Hepatocyte (in vitro differentiated cells): ENCODE measurements around the gene SYNPO2. TPM values are rescaled to one million over a fixed set of nuclear protein-coding genes. Genes with fewer than 3 reads are reported as not detected.
"Not testable (repeated sequence)": the region's sequence is repeated elsewhere in the genome, so short reads cannot be mapped to it uniquely, and the experiment has no call there.

Experiments used
- DNase-seq: peaks from one replicate; pipeline ENCODE4 v3.0.0-alpha.2; 2016; ENCODE audit warnings: low spot score
- H2AFZ ChIP-seq: fragments of 200-600 bp; sonication (generic); 2 replicates; pipeline ENCODE4 v1.6.0; 2016; ENCODE audit warnings: antibody characterized with exemption, mild to moderate bottlenecking
- H3K27ac ChIP-seq: fragments of 200-600 bp; sonication (generic); 2 replicates; pipeline ENCODE4 v1.5.1; 2016; ENCODE audit warnings: mild to moderate bottlenecking
- H3K27me3 ChIP-seq: fragments of 200-600 bp; sonication (generic); 2 replicates; pipeline ENCODE4 v1.6.1; 2016
- H3K36me3 ChIP-seq: fragments of 200-600 bp; sonication (generic); replicated peaks from 2 replicates; pipeline ENCODE4 v1.5.1; 2016; ENCODE audit warnings: low read depth; ENCODE audit not compliant: insufficient read depth
- H3K4me1 ChIP-seq: fragments of 200-600 bp; sonication (generic); 2 replicates; pipeline ENCODE4 v1.5.1; 2016; ENCODE audit warnings: mild to moderate bottlenecking, moderate library complexity; ENCODE audit not compliant: insufficient read depth
- H3K4me2 ChIP-seq: fragments of 200-600 bp; sonication (generic); 2 replicates; pipeline ENCODE4 v1.6.0; 2016
- H3K4me3 ChIP-seq: fragments of 200-600 bp; sonication (generic); 2 replicates; pipeline ENCODE4 v1.5.1; 2016; ENCODE audit warnings: mild to moderate bottlenecking
- H3K79me2 ChIP-seq: fragments of 200-600 bp; sonication (generic); 2 replicates; pipeline ENCODE4 v1.6.0; 2017; ENCODE audit warnings: mild to moderate bottlenecking
- H3K9me2 ChIP-seq: fragments of 200-600 bp; sonication (generic); replicated peaks from 2 replicates; pipeline ENCODE4 v1.6.0; 2017; ENCODE audit warnings: mild to moderate bottlenecking; ENCODE audit not compliant: insufficient read depth
- H3K9me3 ChIP-seq: fragments of 200-600 bp; sonication (generic); 2 replicates; pipeline ENCODE4 v1.5.1; 2016; ENCODE audit warnings: low read depth, mild to moderate bottlenecking
- H4K20me1 ChIP-seq: fragments of 200-600 bp; sonication (generic); 2 replicates; pipeline ENCODE4 v1.6.0; 2016; ENCODE audit warnings: mild to moderate bottlenecking; ENCODE audit not compliant: insufficient read depth, poor library complexity, severe bottlenecking
- EZH2 ChIP-seq: fragments of 200-600 bp; sonication (generic); IDR thresholded peaks from 2 replicates; pipeline ENCODE4 v1.6.1; 2016; ENCODE audit warnings: antibody characterized with exemption, mild to moderate bottlenecking, borderline replicate concordance
- EZH2phosphoT487 ChIP-seq: fragments of 200-600 bp; sonication (generic); IDR thresholded peaks from one replicate; pipeline ENCODE4 v1.6.1; 2018; ENCODE audit warnings: antibody characterized with exemption, mild to moderate bottlenecking, low read depth, moderate library complexity; ENCODE audit not compliant: unreplicated experiment, severe bottlenecking
- WGBS: methylation state at CpG from one replicate; pipeline ENCODE4 v1.1.6; 2016; ENCODE audit warnings: low lambda C conversion rate; ENCODE audit errors: missing lambda C conversion rate; 5-methylcytosine and 5-hydroxymethylcytosine counted together
- polyA plus RNA-seq: library from polyadenylated mRNA; unstranded; fragments of >200 nt; fragmentation: Nextera tagmentation; extraction: Ambion mirVana; gene quantifications from 2 replicates; pipeline ENCODE4 v1.2.1, GENCODE V29; 2016
- total RNA-seq: library from RNA; depleted of rRNA; stranded (reverse); fragments of >200 nt; gene quantifications from 2 replicates; pipeline ENCODE4 v1.2.3, GENCODE V29; 2014
- TF ChIP-seq, protein P1 (sequence below): fragments of 200-600 bp; sonication (generic); IDR thresholded peaks from 2 replicates; pipeline ENCODE4 v1.5.1; 2016; ENCODE audit warnings: antibody characterized with exemption, mild to moderate bottlenecking; ENCODE audit not compliant: poor library complexity

The SYNPO2 gene
- total and polyA plus RNA-seq, 2 experiments from 2014 or later: 3.5 to 12.6 TPM

DNA sequence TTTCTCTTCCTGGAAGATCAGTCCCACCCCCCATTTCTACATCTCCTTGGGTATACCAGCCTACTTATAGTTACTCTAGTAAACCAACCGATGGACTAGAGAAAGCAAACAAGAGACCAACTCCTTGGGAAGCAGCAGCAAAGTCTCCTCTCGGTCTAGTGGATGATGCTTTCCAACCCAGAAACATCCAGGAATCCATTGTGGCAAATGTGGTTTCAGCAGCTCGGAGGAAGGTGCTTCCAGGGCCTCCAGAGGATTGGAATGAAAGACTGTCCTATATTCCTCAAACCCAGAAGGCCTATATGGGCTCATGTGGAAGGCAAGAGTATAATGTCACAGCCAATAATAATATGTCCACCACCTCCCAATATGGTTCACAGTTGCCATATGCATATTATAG lies 168.8 kb downstream of the SYNPO2 start:
- H3K9me3 ChIP-seq: no peaks in the 10 kb centered on the region
- no peaks in the 10 kb centered on the region for H3K36me3 ChIP-seq
- H3K9me2 ChIP-seq: no peaks in the 10 kb centered on the region
- no peaks in the 10 kb centered on the region for H4K20me1 ChIP-seq
- H3K79me2 ChIP-seq: no peaks in the 10 kb centered on the region
- no peak overlapping the region for H3K27ac ChIP-seq
- no peaks in the 10 kb centered on the region for H3K4me1 ChIP-seq
- H3K4me2 ChIP-seq: no peak overlapping the region
- no peak overlapping the region for H3K4me3 ChIP-seq
- DNase-seq: no peak
- TF ChIP-seq EZH2phosphoT487 (no peak), EZH2 (no peak)
- TF ChIP-seq, protein P1, sequence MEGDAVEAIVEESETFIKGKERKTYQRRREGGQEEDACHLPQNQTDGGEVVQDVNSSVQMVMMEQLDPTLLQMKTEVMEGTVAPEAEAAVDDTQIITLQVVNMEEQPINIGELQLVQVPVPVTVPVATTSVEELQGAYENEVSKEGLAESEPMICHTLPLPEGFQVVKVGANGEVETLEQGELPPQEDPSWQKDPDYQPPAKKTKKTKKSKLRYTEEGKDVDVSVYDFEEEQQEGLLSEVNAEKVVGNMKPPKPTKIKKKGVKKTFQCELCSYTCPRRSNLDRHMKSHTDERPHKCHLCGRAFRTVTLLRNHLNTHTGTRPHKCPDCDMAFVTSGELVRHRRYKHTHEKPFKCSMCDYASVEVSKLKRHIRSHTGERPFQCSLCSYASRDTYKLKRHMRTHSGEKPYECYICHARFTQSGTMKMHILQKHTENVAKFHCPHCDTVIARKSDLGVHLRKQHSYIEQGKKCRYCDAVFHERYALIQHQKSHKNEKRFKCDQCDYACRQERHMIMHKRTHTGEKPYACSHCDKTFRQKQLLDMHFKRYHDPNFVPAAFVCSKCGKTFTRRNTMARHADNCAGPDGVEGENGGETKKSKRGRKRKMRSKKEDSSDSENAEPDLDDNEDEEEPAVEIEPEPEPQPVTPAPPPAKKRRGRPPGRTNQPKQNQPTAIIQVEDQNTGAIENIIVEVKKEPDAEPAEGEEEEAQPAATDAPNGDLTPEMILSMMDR: no peak
- no peaks in the 10 kb centered on the region for H3K27me3 ChIP-seq
- 91% methylated on average over 3 of the region's 3 CpGs for WGBS
- no peak overlapping the region for H2AFZ ChIP-seq

DNA sequence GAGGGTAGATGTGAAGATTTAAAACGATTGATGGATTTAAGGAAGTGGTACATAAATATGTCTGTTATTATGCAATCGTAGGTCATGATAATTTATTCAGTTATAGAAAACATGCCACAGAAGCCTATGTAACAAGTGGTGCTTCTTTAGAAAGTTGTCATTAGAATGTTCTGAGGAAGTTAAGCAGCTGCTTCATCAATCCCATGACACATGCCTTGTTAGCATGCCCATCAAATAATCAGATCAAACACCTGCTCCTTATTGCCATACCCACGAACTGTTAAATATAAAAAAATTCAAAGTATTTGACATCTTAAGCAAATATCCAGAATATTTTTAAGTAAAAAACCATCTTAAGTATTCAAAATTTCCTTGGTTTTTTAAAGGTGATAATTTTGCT lies 170.6 kb downstream of the SYNPO2 start:
- Histone ChIP-seq H3K79me2 (no peaks in the 10 kb centered on the region), H3K27ac (no peak overlapping the region), H3K4me3 (no peak overlapping the region), H3K36me3 (no peaks in the 10 kb centered on the region), H2AFZ (no peak overlapping the region), H3K9me2 (no peaks in the 10 kb centered on the region), H3K4me1 (no peaks in the 10 kb centered on the region), H3K9me3 (no peaks in the 10 kb centered on the region), H4K20me1 (no peaks in the 10 kb centered on the region), H3K27me3 (no peaks in the 10 kb centered on the region), H3K4me2 (no peak overlapping the region)
- WGBS: 86% methylated on average over 3 of the region's 3 CpGs
- no peak for DNase-seq
- TF ChIP-seq, protein P1: no peak
- TF ChIP-seq EZH2 (no peak), EZH2phosphoT487 (no peak)

DNA sequence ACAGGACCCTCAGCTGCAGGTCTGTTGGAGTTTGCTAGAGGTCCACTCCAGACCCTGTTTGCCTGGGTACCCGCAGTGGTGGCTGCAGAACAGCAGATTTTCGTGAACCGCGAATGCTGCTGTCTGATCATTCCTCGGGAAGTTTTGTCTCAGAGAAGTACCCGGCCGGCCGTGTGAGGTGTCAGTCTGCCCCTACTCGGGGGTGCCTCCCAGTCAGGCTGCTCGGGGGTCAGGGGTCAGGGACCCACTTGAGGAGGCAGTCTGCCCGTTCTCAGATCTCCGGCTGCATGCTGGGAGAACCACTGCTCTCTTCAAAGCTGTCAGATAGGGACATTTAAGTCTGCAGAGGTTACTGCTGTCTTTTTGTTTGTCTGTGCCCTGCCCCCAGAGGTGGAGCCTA lies 178.5 kb downstream of the SYNPO2 start:
- WGBS: 59% methylated on average over 5 of the region's 12 CpGs
- not testable (repeated sequence) for H2AFZ ChIP-seq, H3K4me3 ChIP-seq, H3K79me2 ChIP-seq, H3K27me3 ChIP-seq, H3K4me2 ChIP-seq, H3K9me3 ChIP-seq, H3K27ac ChIP-seq, H3K36me3 ChIP-seq, H3K9me2 ChIP-seq, H4K20me1 ChIP-seq, DNase-seq
- peaks cover 16% of the 10 kb centered on the region for H3K4me1 ChIP-seq

DNA sequence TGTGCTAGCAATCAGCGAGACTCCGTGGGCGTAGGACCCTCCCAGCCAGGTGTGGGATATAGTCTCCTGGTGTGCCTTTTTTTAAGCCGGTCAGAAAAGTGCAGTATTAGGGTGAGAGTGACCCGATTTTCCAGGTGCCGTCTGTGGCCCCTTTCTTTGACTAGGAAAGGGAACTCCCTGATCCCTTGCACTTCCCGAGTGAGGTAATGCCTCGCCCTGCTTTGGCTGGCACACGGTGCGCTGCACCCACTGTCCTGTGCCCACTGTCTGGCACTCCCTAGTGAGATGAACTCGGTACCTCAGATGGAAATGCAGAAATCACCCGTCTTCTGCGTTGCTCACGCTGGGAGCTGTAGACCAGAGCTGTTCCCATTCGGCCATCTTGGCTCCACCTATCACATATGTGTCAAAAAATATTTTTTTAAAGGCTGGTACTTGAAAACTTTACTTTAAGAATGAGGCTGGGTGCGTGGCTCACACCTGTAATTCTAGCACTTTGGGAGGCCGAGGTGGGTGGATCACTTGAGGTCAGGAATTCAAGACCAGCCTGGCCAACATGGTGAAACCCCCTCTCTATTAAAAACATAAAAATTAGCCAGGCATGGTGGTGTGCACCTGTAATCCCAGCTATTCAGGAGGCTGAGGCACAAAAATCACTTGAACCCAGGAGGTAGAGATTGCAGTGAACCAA lies 179.2 kb downstream of the SYNPO2 start:
- not testable (repeated sequence) for DNase-seq, H3K27me3 ChIP-seq, H3K79me2 ChIP-seq, H3K9me3 ChIP-seq, H3K9me2 ChIP-seq, H3K36me3 ChIP-seq, H3K4me3 ChIP-seq, H4K20me1 ChIP-seq
- Histone ChIP-seq H3K4me2 (peak overlapping the region; percentile 71), H3K4me1 (peaks cover 16% of the 10 kb centered on the region), H3K27ac (peak overlapping the region; percentile 65), H2AFZ (peak overlapping the region; percentile 80)
- 39% methylated on average over 17 of the region's 17 CpGs for WGBS
